Coronary artery (tissue), 2 donors: ENCODE results near the gene PRKCI.

Experiments
- DNase-seq: peaks from one replicate; pipeline ENCODE4 v3.0.0-alpha.2; 2017; ENCODE audit warnings: low spot score
- H3K27ac ChIP-seq, 2 donors: fragments of 200-600 bp; sonication (generic); one replicate each; pipeline ENCODE4 v1.5.1; 2016 to 2019
- H3K4me3 ChIP-seq: fragments of 200-600 bp; sonication (generic); 2 replicates; pipeline ENCODE4 v1.5.1; 2016; ENCODE audit warnings: mild to moderate bottlenecking, moderate library complexity
- TF ChIP-seq, protein P1 (sequence below): fragments of 200-600 bp; sonication (generic); IDR thresholded peaks from one replicate; pipeline ENCODE4 v1.5.1; 2019; ENCODE audit warnings: antibody characterized with exemption

Gene PRKCI

DNA sequence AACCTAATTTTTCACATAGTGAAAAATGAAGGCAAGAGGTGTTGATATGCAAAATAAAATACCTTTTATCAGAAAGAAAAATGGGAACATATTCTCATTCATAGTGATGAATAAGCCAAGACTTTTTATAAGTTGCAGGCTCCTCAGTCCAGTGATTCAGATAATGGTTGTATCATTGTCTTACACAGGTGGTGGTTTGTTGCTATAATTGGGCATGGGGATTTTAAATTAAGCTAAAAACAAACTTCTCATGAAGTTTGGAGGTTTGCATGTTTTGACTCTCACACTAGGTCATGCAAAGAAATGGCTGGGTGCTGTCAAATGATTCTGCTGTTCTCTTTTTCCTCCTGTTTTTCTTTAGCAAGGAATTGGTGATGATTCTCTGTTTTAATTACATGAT lies 74.5 kb downstream of the PRKCI start:
- Histone ChIP-seq H3K4me3 (no peak overlapping the region), H3K27ac (no peak overlapping the region)
- TF ChIP-seq, protein P1, sequence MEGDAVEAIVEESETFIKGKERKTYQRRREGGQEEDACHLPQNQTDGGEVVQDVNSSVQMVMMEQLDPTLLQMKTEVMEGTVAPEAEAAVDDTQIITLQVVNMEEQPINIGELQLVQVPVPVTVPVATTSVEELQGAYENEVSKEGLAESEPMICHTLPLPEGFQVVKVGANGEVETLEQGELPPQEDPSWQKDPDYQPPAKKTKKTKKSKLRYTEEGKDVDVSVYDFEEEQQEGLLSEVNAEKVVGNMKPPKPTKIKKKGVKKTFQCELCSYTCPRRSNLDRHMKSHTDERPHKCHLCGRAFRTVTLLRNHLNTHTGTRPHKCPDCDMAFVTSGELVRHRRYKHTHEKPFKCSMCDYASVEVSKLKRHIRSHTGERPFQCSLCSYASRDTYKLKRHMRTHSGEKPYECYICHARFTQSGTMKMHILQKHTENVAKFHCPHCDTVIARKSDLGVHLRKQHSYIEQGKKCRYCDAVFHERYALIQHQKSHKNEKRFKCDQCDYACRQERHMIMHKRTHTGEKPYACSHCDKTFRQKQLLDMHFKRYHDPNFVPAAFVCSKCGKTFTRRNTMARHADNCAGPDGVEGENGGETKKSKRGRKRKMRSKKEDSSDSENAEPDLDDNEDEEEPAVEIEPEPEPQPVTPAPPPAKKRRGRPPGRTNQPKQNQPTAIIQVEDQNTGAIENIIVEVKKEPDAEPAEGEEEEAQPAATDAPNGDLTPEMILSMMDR, result no peak
- DNase-seq, result no peak

- TF ChIP-seq, protein P1, result no peak
- Histone ChIP-seq H3K4me3 (no peak overlapping the region), H3K27ac (no peak overlapping the region)
- DNase-seq, result no peak
Measured at GRCh38 chr3:170301405-170301804, 79.2 kb downstream of the PRKCI start.

DNA sequence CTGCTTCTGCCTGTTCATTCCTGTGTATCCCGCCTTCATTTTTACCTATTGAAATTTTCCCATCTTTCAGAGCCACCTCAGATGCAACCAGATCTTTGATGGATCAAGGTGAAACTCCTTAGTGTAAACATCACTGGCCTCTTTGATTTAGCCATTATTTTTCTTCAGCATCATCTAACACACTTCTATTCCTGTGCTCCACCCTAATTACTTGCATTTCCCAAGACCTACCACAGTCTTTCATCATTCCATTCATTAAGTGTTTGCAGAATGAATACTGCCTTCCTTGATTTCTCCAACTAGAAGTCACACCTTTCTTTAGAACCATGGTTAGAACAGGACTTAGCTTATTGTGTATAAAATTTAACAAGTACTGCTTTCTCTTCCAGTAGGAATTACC lies 79.8 kb downstream of the PRKCI start:
- no peak for DNase-seq
- Histone ChIP-seq H3K4me3 (no peak overlapping the region), H3K27ac (no peak overlapping the region)
- TF ChIP-seq, protein P1, result no peak

GRCh38 chr3:170306015-170306414 lies 83.8 kb downstream of the PRKCI start:
- DNase-seq, result no peak
- TF ChIP-seq, protein P1, result no peak
- no peak overlapping the region for H3K4me3 ChIP-seq
- no peak overlapping the region for H3K27ac ChIP-seq

- DNase-seq, result no peak
- TF ChIP-seq, protein P1, result no peak
- H3K27ac ChIP-seq, result no peak overlapping the region
- no peak overlapping the region for H3K4me3 ChIP-seq
Measured at GRCh38 chr3:170307671-170308405, 85.6 kb downstream of the PRKCI start.

GRCh38 chr3:170309046-170309445 lies 86.8 kb downstream of the PRKCI start:
- H3K4me3 ChIP-seq, result no peak overlapping the region
- TF ChIP-seq, protein P1, result no peak
- no peak for DNase-seq
- H3K27ac ChIP-seq, result no peak overlapping the region

GRCh38 chr3:170317954-170318353 lies 95.7 kb downstream of the PRKCI start:
- TF ChIP-seq, protein P1, result no peak
- DNase-seq, result no peak
- H3K27ac ChIP-seq, result no peak overlapping the region
- no peak overlapping the region for H3K4me3 ChIP-seq
